ENCODE measurements around the gene KRT1.
"Not testable (repeated sequence)": the region's sequence is repeated elsewhere in the genome, so short reads cannot be mapped to it uniquely, and the experiment has no call there.

KRT1 gene

GRCh38 chr12:52680363-52680762, at the start of gene KRT1:
KRT1 (minus strand) TSS chr12:52680407; CDS start chr12:52680348, 59 bp downstream.
- DNase-seq, result no peak

DNA sequence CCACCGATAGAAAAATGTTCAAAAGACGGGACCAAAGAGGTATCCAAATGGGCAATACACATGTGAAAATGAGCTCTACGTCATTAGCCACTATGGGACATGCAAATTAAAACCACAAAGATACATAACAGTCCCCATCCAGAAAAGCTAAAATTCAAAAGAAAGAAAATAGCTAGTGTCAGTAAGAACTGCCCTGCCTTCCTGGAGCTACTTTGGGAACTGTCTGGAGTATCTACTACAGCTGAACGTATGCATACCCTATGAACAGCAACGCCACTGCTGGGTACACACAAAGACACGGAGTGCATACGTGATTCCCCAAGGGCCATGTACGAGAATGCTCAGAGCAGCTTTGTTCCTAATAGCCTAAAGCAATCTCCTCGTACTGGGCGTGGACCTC, 48.9 kb upstream of the KRT1 start:
- no peak for DNase-seq

GRCh38 chr12:52728374-52728773, 48.2 kb upstream of the KRT1 start:
- DNase-seq, result no peak

- no peak for DNase-seq
Observed at GRCh38 chr12:52727037-52727436, 46.8 kb upstream of the KRT1 start.

DNA sequence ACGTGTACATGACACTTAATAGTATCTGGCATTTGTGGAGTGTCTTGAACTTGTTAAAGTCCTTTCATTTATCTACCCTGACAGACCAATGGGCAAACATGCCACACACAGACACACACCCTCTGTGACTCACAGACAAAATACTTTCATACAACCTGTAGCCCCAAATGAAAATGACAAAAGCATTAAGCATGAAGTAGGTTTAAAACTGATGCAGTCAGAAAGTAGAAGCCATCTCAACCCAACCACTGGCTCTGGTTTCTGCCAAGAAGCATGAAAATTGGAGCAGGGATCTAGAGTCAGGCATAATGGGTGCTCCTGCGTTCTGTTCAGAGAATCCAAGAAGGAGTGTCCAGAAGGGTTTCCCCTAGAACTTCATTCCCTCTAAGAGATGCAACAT, 46.2 kb upstream of the KRT1 start:
- no peak for DNase-seq

- DNase-seq, result no peak
Observed at GRCh38 chr12:52724384-52724783, 44.2 kb upstream of the KRT1 start.

- no peak for DNase-seq
Observed at GRCh38 chr12:52722680-52723079, 42.5 kb upstream of the KRT1 start.

GRCh38 chr12:52721838-52722470, 41.7 kb upstream of the KRT1 start:
- no peak for DNase-seq

- no peak for DNase-seq
Observed at GRCh38 chr12:52720365-52720886, 40.2 kb upstream of the KRT1 start.

- DNase-seq, result no peak
Observed at GRCh38 chr12:52716061-52716460, 35.9 kb upstream of the KRT1 start.

DNA sequence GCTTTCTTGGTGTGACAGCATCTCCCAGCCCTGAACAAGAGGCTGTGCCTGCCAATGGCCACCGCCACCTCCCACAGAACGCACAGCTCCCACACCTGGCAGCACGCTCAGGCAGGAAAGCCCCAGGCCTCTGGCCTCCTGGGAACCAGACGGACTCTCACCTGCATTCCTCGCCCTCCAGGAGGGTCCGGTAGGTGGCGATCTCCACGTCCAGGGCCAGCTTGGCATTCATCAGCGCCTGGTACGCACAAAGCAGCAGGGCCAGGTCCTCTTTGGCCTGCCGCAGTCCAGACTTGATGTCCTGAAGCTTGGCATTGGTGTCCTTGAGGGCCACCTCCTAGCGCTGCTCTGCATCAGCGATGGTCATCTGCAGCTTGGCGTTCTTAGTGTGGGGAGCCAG, 35.2 kb upstream of the KRT1 start:
- no peak for DNase-seq

DNA sequence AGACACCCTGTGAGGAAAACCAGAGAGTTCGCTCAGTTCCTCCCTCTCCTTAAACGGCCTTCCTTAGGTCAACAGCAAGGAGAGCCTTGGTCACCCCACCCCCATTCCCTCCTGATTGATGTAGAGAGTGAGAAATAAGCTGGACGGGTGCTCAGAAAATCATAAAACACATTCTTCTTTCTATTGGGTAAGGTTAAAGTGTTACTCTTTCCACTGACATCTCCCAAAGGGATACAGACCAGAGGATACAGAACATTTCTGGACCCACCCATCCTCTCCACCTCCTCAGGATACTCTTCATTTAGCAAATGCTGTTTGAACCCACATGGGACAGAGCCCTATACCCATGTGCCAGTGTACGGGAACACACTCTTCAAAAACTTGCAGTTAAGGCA, 34.7 kb upstream of the KRT1 start:
- DNase-seq, result no peak

GRCh38 chr12:52713960-52714886, 34.0 kb upstream of the KRT1 start:
- no peak for DNase-seq

GRCh38 chr12:52712122-52712521, 31.9 kb upstream of the KRT1 start:
- DNase-seq, result not testable (repeated sequence)

GRCh38 chr12:52710730-52711129, 30.5 kb upstream of the KRT1 start:
- DNase-seq, result no peak

GRCh38 chr12:52708010-52708409, 27.8 kb upstream of the KRT1 start:
- peak; percentile 86 for DNase-seq

DNA sequence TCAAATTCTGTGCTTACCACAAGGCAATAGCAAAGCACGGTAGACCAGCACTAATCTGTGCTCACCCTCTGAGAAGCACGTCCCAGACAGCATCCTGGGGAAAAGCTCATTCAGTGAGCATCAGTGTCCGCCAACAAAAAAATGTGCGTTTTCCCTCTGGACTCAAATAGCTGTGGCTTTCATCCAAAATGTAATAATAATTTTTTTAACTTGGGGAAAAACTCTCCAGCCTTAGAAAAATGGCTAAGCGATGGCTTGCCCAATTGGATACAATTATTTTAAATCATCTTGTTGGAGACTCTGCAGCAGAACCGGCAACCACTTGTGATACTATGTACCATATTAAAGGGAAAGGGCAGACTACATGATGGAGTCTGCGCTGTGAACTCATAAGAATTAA, 24.3 kb upstream of the KRT1 start:
- no peak for DNase-seq

- peak; percentile 94 for DNase-seq
Observed at GRCh38 chr12:52703878-52704277, 23.7 kb upstream of the KRT1 start.

DNA sequence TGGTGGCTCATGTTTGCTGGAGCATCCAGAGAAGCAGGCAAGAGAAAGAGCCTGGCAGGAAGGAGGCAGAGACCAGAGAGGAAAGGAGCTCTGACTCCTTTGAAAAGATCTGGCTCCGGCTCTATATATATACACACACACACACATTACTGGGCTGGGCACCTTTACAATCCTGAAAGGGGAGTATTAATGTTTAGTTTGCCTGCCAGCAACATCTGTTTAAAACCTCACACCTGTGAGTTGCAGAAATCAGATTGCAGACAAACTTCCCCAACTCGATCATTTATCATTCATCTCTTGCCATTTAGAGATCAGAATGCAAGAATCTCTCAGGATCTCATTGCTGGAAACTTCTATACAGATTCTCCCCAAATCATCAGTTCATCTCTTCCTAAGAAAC, 23.2 kb upstream of the KRT1 start, which contains the start of gene KRT77:
TSS of gene KRT77 (minus strand) at position 101 of the 400 bp plus-strand sequence. CDS start at position 11, 90 bp downstream.
- DNase-seq, result no peak

- no peak for DNase-seq
Observed at GRCh38 chr12:52702338-52702737, 22.1 kb upstream of the KRT1 start.

- no peak for DNase-seq
Observed at GRCh38 chr12:52701281-52701680, 21.1 kb upstream of the KRT1 start.

DNA sequence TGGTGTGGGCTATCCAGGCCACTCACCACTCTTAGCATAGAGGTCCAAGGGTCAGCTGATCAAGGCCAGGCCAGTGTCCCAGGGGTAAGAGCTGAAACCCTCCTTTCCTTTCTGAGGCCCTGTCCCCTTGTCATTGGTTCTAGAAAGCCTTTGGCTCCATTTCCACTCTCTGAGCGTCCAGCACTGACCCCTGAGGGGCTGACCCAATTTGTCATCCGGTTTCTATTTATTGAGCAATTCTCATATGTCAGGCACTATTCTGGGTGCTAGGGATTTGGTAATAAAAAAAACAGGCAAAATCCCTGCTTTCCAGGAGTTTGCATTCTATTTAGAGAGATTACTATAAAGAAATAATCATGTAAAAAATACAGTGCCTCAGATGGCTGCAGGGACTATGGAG, 19.8 kb upstream of the KRT1 start:
- no peak for DNase-seq

GRCh38 chr12:52699373-52699772, 19.2 kb upstream of the KRT1 start:
- DNase-seq, result no peak

All from hematopoietic multipotent progenitor cell treated with erythropoietin and hydrocortisone succinate and interleukin-3 and kit ligand, for 8 days (in vitro differentiated cells).